ENCODE results near the gene ZBTB38.

- TF ChIP-seq, protein P1, sequence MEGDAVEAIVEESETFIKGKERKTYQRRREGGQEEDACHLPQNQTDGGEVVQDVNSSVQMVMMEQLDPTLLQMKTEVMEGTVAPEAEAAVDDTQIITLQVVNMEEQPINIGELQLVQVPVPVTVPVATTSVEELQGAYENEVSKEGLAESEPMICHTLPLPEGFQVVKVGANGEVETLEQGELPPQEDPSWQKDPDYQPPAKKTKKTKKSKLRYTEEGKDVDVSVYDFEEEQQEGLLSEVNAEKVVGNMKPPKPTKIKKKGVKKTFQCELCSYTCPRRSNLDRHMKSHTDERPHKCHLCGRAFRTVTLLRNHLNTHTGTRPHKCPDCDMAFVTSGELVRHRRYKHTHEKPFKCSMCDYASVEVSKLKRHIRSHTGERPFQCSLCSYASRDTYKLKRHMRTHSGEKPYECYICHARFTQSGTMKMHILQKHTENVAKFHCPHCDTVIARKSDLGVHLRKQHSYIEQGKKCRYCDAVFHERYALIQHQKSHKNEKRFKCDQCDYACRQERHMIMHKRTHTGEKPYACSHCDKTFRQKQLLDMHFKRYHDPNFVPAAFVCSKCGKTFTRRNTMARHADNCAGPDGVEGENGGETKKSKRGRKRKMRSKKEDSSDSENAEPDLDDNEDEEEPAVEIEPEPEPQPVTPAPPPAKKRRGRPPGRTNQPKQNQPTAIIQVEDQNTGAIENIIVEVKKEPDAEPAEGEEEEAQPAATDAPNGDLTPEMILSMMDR (IDR thresholded peaks at IDR 0.05) = no peak
- no peak for TF ChIP-seq POLR2A (IDR thresholded peaks at IDR 0.05)
Measured at GRCh38 chr3:141331377-141332318, 36.7 kb upstream of the ZBTB38 start.

All from breast epithelium (tissue), 3 donors.